Erythroblast (primary cell): ENCODE results near the gene PHC2.

Experiments used
- DNase-seq, 2 experiments: peaks; one replicate each; lab custom pipeline; 2025; lab: John Stamatoyannopoulos, UW
- GATA1 ChIP-seq: IDR thresholded peaks from 2 replicates; pipeline ENCODE4 v1.6.1; 2011; ENCODE audit warnings: low read depth, mild to moderate bottlenecking, control low read depth, low read length, moderate library complexity
- POLR2A ChIP-seq: IDR thresholded peaks from 2 replicates; pipeline ENCODE4 v1.6.1; 2011; ENCODE audit warnings: mild to moderate bottlenecking, low read length

Gene PHC2

DNA sequence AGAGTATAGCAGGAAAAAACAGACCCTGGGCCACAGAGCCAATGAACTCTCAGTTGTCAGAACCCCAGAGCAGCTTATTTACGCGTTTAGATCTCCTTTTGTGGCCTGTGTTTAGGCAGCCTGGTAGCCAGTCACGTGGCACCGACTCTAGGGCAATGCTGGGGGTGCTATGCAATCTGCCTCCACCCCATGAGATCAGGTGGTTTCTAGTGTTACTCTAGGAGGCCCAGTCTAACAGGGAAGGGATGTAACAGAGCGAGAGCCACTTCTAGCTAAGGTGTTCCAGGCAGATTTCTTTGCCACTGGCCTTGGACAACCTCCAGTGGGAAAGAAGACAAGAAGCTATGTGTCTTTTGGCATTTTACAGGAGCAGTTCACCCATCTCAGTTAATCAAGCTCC lies 98.0 kb downstream of the PHC2 start:
- no peak for DNase-seq
- TF ChIP-seq GATA1, result no peak
- TF ChIP-seq POLR2A, result no peak

DNA sequence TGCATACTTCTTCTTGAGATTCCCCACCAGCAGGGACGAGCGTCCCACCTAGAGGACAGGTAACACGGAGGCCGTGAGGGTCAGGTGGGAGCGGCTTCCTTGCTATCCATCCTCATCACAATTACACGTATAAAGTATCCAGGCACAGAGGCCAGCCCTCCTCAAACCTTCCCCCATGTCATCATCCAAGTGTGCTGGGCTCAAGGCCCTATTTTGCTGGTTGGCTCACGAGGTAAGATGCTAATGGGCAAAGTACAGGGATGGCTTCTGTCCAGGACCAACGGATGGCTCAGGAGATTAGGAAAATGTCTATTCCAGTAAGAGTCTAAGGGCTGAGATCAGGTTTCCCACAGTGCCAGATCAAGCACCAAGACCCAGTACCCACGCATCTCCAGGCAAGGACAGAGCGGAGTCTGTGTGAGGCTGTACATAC lies 98.5 kb downstream of the PHC2 start:
- DNase-seq, result no peak
- TF ChIP-seq GATA1 (no peak), POLR2A (no peak)

DNA sequence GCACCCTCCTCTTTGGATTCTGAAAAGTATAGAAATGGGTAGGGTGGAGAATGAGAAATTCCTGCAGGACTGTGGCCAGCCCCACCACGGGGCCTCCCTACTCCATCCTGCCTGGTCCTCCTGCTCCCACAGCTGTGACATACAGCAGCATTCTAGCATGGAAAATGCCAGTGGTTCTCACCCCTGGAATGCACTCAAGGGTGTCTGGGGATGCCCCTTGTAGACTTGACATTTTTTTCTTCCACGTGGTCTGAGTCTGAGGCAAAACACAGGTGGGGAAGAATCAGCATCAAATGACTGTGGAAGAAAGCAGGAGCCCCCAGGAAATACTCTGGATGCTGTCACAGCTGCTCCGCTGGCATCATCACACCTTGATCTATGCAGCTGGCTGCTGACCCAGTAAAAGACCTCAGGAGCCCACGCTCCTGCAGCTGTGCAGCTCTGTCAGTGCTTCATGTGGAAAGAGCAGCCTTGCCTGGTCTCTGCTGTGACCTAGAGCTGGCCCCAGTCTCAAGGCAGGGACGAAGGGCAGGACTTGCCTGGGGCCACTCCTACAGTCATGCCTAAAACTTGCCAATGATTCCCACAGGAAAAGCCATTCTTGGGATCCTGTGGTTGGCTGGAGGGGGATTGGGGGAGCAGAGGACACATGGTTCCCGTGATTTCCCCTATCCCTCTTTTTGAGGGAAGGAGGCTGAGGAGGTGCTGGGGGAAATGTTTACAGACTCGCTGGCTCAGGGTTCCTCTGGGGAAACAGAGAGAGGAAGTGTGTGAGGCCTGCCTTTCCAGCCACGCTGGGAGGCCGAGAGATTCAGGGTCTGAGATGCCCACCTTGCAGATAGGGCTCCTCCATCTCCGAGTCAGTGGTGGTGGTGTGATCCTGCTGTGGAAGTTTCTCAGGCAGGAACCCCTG lies 99.2 kb downstream of the PHC2 start:
- TF ChIP-seq POLR2A (no peak), GATA1 (no peak)
- no peak for DNase-seq

DNA sequence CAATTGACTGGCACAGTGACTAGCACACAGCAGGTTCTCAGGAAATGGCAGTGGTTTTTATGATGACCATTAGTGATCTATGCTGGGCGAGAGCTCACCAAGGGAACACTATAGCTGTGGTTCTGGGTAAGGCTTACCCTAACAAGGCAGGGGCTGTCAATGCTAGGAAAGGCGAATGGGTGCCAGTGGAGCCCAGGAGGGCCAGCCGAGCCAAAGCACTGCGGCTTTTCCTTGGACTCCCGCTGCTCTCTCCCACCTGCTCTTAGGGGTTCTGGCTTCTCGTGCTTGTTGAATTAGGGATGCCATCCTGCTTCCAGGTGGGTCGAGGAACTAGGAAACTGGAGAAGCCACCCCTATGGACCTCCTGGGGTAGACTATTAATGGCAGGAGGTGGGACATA lies 100.0 kb downstream of the PHC2 start:
- TF ChIP-seq POLR2A (no peak), GATA1 (no peak)
- no peak for DNase-seq

DNA sequence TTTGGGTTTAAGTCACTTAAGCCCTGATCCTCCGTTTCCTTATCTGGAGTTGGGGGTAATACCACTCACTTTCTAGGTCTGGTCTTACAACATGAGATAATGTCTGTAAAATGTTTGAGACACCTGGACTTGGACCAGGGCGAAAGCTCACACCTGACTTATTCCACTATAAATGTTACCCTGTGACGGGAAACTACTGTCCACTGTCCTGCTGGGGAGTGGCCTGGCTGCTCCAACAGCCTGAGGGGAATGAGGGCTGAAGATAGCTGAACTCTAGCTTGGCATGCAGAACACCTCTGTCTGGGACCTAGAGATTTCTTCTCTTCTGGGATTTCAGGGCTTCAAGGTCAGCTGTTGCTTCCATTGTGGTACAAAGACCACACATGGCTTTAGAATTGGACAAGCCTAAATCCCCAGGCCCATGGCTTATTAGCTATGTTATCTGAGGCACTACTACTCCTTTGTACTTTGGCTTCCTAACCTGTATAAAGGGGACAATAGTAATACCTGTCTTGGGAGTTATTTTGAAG lies 100.5 kb downstream of the PHC2 start:
- DNase-seq, result no peak
- TF ChIP-seq POLR2A (no peak), GATA1 (no peak)

DNA sequence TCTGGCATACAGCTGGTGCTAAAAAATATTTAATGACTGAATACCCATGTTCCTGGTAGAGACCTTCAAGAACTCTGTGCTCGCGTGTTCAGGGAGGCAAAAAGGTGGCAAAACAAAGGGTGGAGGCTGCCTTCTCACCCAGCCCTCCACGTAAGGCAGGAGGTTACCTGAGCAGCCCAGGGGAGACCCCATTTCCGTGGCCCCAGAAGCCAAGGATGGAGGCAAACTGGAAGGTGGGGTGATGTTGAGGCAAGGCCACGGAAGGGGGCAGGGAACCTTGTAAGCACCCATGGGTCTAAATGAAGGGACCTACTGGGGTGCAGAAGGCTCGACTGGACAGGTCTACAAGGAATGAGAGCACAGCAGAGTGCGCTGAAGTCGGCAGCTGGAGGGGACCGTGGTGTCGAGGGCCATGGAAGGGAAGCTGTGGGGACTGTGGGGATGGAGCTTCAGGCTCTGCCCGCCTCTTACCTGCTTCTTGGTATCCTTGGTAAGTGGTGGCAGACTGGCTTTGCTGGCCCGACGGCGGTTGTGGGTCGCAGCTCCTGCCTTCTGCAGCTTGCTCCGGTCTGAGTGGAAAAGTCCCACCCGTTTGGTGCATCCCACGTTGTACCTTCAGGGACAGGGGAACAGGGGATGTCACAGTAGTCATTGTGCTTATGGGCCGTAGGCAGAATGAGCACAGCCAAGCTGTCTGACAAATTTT lies 101.1 kb downstream of the PHC2 start:
- TF ChIP-seq POLR2A, result no peak
- TF ChIP-seq GATA1, result no peak
- DNase-seq, result no peak

- no peak for TF ChIP-seq GATA1
- no peak for TF ChIP-seq POLR2A
- DNase-seq, result no peak
Observed at GRCh38 chr1:33328817-33329216, 102.1 kb downstream of the PHC2 start.

GRCh38 chr1:33327587-33328325 lies 103.1 kb downstream of the PHC2 start:
- no peak for DNase-seq
- no peak for TF ChIP-seq POLR2A
- TF ChIP-seq GATA1, result no peak

DNA sequence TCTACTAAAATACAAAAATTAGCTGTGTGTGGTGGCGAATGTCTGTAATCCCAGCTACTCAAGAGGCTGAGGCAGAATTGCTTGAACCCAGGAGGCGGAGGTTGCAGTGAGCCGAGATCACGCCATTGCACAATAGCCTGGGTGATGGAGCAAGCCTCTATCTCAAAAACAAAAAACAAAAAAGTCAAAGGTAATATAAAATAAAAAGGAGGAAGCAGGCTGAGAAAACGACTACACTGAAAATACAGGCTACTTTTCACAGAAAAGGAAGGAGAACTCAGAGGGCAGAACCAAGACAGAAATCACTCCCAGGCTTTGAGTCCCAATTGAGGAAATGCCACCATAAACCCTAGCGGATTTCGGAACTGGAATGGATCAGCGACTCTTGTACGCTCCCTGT lies 104.1 kb downstream of the PHC2 start:
- TF ChIP-seq GATA1 (no peak), POLR2A (no peak)

DNA sequence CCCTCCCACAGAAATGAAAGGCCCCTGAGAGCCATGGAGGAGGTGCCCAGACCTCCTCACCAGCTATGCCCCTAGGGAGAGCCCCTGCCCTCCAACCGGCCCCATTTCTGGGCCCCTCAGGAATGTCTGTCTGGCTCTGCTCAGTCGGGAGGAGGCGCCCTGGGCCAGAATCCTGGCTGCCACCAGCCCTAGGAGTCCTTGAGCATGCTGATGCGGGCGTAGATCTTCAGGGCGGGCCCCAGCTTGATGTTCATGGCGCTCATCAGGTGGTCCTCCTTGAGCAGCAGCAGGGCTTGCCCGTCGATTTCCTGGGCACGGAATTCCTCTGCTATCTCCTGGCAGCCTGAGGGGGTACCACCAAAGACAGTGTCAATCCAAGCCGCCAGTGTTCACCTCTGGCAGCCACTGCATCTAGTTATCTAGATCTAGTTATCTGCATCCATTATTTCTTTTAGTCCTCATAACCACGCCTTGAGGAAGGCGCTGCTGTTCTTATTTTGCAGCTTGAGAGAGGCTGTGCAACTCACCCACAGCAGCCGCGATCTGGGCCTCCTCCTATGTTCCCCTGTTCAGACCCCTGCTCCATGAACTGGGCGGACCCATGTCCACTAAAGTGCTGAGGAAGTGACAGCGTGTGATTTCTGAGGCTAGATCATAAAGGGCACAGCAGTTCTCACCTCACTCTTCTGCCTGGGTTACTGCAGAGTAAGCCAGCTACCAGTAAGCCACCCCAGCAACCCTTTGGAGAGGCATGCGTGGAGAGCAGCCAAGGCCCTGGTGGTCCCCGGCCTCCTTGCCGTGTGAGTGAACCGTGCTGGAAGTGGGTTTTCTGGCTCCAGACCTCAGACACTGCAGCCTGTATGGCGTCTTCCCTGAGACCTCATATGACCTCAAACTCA lies 106.0 kb downstream of the PHC2 start:
- DNase-seq, result no peak
- TF ChIP-seq POLR2A (no peak), GATA1 (no peak)

More for the DNA sequence above, 104.1 kb downstream of the PHC2 start:
- no peak for DNase-seq

DNA sequence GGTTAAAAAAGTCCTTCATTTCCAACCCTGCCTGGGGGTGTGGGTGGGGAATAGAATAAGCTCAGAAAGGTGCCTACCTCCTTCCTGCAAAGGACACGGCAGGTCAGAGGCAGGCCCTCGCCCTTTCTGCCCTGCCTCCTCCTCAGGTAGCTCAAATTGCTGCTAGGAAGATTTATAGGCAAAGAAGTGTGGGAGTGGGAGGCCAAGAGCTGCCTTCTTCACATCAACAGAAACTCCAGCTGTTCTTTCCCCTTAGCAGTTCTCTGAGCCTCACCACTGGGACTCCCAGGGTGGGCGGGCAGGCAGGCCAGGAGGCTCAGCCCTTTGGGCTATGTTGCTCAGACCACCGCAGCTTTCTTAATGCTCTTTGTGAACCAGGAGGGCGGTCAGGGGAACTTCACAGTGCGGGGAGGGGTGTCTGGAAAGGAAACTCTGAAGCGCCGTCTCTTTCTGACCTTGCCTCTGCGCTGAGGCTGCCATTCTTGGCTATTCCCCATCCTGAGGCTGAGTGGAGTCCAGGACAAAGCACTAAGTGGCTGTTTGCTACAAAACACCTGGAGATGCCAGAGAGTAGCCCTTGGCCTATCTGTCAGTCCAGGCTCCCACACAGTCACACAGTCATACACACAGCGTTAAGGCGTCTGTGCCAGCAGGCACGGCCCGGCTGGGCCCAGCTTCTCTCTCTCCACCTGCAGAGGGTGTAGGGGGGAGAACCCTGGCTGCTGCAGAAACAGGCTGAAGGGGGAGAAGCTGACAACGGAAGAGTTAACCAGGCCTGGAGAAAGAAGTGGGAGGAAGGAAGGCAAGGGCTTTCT lies 107.0 kb downstream of the PHC2 start:
- no peak for TF ChIP-seq GATA1
- no peak for TF ChIP-seq POLR2A
- DNase-seq, result no peak

DNA sequence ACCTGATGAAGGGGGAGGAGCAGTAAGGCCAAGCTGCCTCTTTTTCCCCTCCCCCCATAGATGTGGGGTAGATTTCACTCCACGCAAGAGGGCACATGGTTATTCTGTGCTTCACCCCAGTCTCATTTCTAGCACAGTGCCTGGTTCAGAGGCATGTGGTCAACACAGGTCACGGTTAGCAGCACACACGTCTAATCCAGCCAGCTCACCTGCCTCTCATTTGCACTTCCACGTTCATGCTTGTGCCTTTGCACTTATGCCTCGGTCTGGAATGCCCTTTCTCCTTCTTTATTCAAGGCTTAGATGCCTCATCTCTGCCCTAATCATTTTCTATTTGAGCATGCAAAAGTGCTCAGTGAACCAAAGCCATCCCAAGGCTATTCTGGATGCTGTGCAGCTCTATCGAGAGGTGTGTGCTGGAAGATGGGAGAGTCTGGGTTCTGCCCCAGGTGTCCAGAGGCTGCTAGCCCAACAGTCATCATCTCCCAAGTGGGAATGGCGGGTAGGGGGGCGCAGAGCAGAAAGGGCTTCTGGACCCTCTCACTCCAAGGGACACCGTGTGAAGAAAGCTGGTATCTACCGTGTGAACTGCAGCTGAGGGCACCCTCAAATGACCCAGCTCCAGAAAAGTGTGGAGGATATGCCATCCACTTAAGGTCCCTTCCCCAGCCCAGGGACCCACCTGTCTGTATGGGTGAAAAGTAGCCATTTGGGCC lies 107.9 kb downstream of the PHC2 start:
- no peak for DNase-seq
- TF ChIP-seq GATA1, result no peak
- no peak for TF ChIP-seq POLR2A
